Urinary bladder (tissue), 4 donors: ENCODE measurements around the gene ALDH16A1. TPM values are rescaled to one million over a fixed set of nuclear protein-coding genes. Genes with fewer than 3 reads are reported as not detected.

Experiments
- DNase-seq: peaks from one replicate; pipeline ENCODE4 v3.0.0-alpha.2; 2015; ENCODE audit errors: extremely low spot score
- H3K27ac ChIP-seq: one replicate; pipeline ENCODE4 v1.5.1; 2013; ENCODE audit warnings: low read depth, mild to moderate bottlenecking, moderate library complexity
- H3K36me3 ChIP-seq: one replicate; pipeline ENCODE4 v1.6.1; 2013; ENCODE audit warnings: mild to moderate bottlenecking, moderate library complexity; ENCODE audit not compliant: insufficient read depth
- H3K4me1 ChIP-seq: one replicate; pipeline ENCODE4 v1.6.1; 2013; ENCODE audit warnings: mild to moderate bottlenecking, moderate library complexity; ENCODE audit not compliant: insufficient read depth
- H3K4me3 ChIP-seq: one replicate; pipeline ENCODE4 v1.5.1; 2013; ENCODE audit warnings: low read depth, low read length
- WGBS: extraction: QIAGEN DNeasy Blood & Tissue Kit; methylation state at CpG from one replicate; pipeline ENCODE4 v1.1.7; 2013; 5-methylcytosine and 5-hydroxymethylcytosine counted together
- polyA plus RNA-seq: library from polyadenylated mRNA; stranded (reverse); fragments of 200-250 nt; gene quantifications from one replicate; pipeline ENCODE4 v1.2.3, GENCODE V29; 2013
- total RNA-seq: library from RNA; depleted of rRNA; stranded (reverse); fragments of >200 nt; gene quantifications from one replicate; pipeline ENCODE4 v1.2.3, GENCODE V29; 2014
- donor health status: healthy with polysubstance abuse.
- donor health status: healthy.

The ALDH16A1 gene
- total and polyA plus RNA-seq, 2 donors = 14.2 to 34.7 TPM

DNA sequence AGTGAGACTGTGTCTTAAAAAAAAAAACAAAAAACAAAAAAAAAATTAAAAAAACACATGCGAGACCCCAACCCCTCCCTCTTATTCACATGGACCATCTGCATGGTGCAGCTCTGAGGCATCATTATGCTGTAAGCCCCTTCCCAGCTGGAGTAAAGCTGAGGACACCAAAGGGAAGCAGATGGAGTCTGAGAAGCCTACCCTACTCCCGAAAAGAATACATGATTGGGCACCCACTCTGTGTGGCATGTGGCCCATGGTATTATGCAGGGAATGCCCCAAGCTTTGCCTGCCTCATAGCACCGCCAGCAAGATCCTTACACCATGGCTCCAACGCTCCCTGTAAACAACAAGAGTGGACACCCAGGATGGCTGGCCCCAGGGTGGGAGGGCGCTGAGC lies 34.5 kb upstream of the ALDH16A1 start:
- Histone ChIP-seq H3K27ac (no peak overlapping the region), H3K4me1 (no peaks in the 10 kb centered on the region), H3K36me3 (no peaks in the 10 kb centered on the region), H3K4me3 (no peak overlapping the region)
- DNase-seq = no peak
- WGBS = 87% methylated on average over 5 of the region's 5 CpGs

DNA sequence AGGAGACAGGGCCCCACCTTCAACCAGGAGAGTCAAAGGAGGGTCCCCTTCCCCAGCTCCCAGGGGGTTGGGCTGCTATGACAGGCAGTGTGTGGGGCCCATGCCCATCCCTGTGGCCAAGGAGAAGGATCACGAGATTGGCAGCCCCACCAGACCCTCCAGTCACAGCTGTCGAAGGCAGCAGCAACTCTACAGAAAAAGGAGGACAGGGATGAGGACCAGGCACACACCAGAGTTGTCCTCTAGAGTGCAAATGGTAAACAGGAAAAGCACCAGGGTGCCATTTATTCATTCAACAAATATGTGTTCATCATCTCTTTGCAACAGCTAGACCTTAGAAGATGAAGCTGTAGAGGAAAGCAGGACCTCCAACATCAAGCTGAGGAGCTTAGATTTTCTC lies 33.9 kb upstream of the ALDH16A1 start:
- 75% methylated on average over 2 of the region's 2 CpGs for WGBS
- no peak for DNase-seq

GRCh38 chr19:49420227-49420626 lies 32.8 kb upstream of the ALDH16A1 start:
- H3K27ac ChIP-seq = no peak overlapping the region
- 69% methylated on average over 2 of the region's 2 CpGs for WGBS
- H3K4me3 ChIP-seq = no peak overlapping the region
- H3K36me3 ChIP-seq = no peaks in the 10 kb centered on the region
- DNase-seq = no peak
- H3K4me1 ChIP-seq = no peaks in the 10 kb centered on the region

More for the DNA sequence above, 33.9 kb upstream of the ALDH16A1 start:
- H3K27ac ChIP-seq = no peak overlapping the region
- H3K36me3 ChIP-seq = no peaks in the 10 kb centered on the region
- no peak overlapping the region for H3K4me3 ChIP-seq
- no peaks in the 10 kb centered on the region for H3K4me1 ChIP-seq

DNA sequence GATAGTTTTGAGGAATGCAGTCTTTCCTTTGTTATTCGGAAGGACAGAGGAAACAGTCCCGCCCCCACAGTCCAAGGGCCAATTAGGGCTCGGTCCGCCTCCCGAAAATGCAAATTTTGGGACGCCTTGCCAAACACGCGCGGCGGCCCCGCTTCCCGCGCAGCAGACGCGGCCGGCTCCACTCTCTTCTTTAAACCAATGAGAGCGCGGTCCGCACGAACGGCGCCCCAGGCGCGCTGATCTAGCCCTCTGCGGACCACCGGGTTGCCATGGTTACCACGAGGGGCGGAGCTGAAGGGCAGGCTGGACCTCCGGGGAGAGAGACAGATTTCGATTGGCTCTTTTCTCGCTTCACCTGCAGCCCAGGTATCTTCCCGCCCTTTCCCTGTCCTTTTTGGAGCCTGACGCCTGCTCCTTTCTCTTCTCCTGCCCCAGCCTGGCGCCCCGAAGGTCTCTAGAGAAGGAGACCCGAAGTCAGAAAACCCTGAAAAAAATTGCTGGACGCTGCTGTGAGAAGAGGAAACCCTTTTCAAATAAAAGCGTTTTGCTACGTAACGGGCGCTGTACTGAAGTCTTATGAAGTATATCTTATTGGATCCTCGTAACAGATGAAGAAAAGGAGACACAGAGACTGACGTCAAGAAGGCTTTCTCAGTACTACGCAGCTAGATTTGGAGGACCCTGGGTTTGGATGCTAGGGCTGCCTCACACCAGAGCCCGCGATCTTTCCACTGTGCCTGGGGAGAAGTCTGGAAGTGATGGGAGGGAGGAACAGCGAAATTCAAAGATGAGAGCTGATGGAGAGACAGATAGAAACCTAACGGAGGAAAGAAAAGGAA lies 31.8 kb upstream of the ALDH16A1 start:
- H3K36me3 ChIP-seq = no peaks in the 10 kb centered on the region
- WGBS = 8% methylated on average over 48 of the region's 48 CpGs
- peak overlapping the region; percentile 0 for H3K4me3 ChIP-seq
- no peak overlapping the region for H3K27ac ChIP-seq
- no peaks in the 10 kb centered on the region for H3K4me1 ChIP-seq
- peak; percentile 28 for DNase-seq

GRCh38 chr19:49421878-49422202 lies 31.2 kb upstream of the ALDH16A1 start:
- WGBS = 25% methylated on average over 3 of the region's 3 CpGs
- H3K36me3 ChIP-seq = no peaks in the 10 kb centered on the region
- DNase-seq = no peak
- H3K4me1 ChIP-seq = no peaks in the 10 kb centered on the region
- no peak overlapping the region for H3K27ac ChIP-seq
- H3K4me3 ChIP-seq = no peak overlapping the region

DNA sequence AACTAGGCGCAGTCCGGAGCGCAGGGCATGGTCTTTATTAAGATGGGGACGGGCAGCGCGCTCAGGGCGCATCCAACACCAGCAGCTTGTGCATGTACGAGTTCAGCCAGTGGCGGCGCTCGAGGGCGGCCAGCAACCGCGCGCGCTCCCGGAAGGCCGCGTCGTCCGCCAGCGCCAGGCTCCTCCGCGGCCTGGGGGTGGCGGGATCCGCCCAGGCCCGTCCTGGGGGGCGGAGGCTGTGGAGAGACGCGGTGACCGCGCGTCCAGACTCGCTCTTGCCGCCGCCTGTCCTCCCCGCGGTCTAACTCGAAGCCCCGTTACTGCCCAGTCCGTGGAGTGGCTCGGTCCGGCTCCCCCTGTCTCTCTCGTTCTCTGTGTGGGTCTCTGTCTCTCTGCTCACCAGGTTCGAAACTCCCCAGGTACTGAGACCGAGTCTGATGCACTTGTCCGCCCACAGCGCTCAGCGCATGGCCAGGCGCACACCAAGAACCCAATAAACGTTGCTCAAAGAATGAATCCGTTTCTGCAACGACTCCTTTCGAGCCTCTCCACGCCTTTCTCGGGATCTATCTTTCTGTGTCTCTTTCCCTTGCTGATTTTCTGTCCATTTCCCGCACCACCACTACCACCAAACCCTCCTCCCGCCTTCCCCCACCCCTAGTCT lies 30.5 kb upstream of the ALDH16A1 start:
- DNase-seq = no peak
- WGBS = 2% methylated on average over 58 of the region's 58 CpGs
- Histone ChIP-seq H3K4me1 (no peaks in the 10 kb centered on the region), H3K27ac (no peak overlapping the region), H3K4me3 (peak overlapping the region; percentile 3), H3K36me3 (no peaks in the 10 kb centered on the region)

- peak within 1 kb of the TSS; percentile 3 for H3K4me3 ChIP-seq
- H3K27ac ChIP-seq = no peak within 1 kb of the TSS
- 6% methylated on average over 42 of the region's 42 CpGs for WGBS
- DNase-seq = no peak
- peaks cover 1% of the 10 kb centered on the region for H3K4me1 ChIP-seq
- no peaks in the 10 kb centered on the region for H3K36me3 ChIP-seq
These were observed 29.7 kb upstream of the ALDH16A1 start, which contains the start of gene PTH2 for GRCh38 chr19:49423071-49423984. Gene PTH2 (minus strand): TSS chr19:49423441. CDS start chr19:49423339, 102 bp downstream.

- Histone ChIP-seq H3K4me3 (no peak overlapping the region), H3K36me3 (no peaks in the 10 kb centered on the region), H3K27ac (no peak overlapping the region), H3K4me1 (peaks cover 1% of the 10 kb centered on the region)
- no peak for DNase-seq
- 8% methylated on average over 3 of the region's 3 CpGs for WGBS
These were observed 29.1 kb upstream of the ALDH16A1 start for GRCh38 chr19:49423985-49424303.

- DNase-seq = no peak
- Histone ChIP-seq H3K4me3 (no peak within 1 kb of the TSS), H3K36me3 (no peaks in the 10 kb centered on the region), H3K4me1 (peaks cover 1% of the 10 kb centered on the region), H3K27ac (no peak within 1 kb of the TSS)
- 46% methylated on average over 7 of the region's 7 CpGs for WGBS
These were observed 27.8 kb upstream of the ALDH16A1 start, which contains the start of gene GFY for GRCh38 chr19:49425178-49425577. Gene GFY (plus strand): TSS chr19:49425388. CDS start chr19:49426431, 1,043 bp downstream.

GRCh38 chr19:49425922-49426592 lies 27.0 kb upstream of the ALDH16A1 start:
- H3K4me3 ChIP-seq = no peak overlapping the region
- peaks cover 1% of the 10 kb centered on the region for H3K4me1 ChIP-seq
- 3% methylated on average over 30 of the region's 30 CpGs for WGBS
- no peak overlapping the region for H3K27ac ChIP-seq
- no peak for DNase-seq
- no peaks in the 10 kb centered on the region for H3K36me3 ChIP-seq

GRCh38 chr19:49427339-49427738 lies 25.7 kb upstream of the ALDH16A1 start:
- DNase-seq = no peak
- H3K36me3 ChIP-seq = no peaks in the 10 kb centered on the region
- H3K4me1 ChIP-seq = peaks cover 1% of the 10 kb centered on the region
- H3K4me3 ChIP-seq = no peak overlapping the region
- no peak overlapping the region for H3K27ac ChIP-seq
- WGBS = 55% methylated on average over 12 of the region's 12 CpGs

DNA sequence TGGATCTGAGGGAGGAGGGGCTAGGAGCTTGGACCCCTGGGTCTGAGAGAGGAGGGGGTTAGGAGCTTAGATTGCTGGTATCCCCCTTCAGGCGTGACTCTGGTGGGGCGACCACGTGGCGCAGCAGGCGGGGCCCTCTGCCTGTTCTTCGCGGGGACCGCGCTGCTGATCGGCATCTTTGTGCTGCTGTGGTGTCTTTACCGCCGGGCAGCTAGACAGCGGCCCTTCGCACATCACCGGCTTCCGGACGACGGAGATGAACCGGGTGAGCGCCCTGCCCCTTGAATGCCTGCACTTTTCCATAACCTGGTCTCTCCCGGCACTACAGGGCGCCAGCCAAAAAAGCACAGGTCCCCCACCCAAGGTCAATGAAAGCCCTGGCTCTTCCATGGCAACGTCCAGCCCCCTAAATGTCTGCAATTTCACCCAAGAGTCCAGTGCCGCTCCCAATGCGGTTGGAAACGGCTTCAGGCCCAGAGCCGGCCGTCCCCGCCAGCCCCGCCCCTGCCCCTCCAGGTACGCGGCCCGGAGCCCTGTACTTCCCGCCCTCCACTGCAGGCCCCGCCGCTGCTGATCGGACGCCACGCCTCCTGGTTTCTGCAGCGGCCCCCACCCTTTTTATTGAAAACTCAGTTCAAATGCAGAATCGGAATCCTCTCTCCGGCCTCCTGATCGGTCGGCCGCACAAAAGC lies 25.0 kb upstream of the ALDH16A1 start:
- WGBS = 1% methylated on average over 45 of the region's 45 CpGs
- Histone ChIP-seq H3K4me1 (peaks cover 1% of the 10 kb centered on the region), H3K4me3 (no peak overlapping the region), H3K27ac (no peak overlapping the region), H3K36me3 (no peaks in the 10 kb centered on the region)
- DNase-seq = no peak
